Activated CD8-positive, alpha-beta T cell treated with anti-CD3 and anti-CD28 coated beads for 36 hours (primary cell): ENCODE measurements around the gene TIPIN. TPM values are rescaled to one million over a fixed set of nuclear protein-coding genes. Genes with fewer than 3 reads are reported as not detected.

Source experiments
- ATAC-seq: fragments of 200-7000 bp; cut with Tn5 transposase; one replicate; pipeline ENCODE4 v1.10.0; 2021; ENCODE audit warnings: mild to moderate bottlenecking, moderate library complexity
- CTCF ChIA-PET: fragments of 350-600 bp; sonication (Branson Sonifier 250); formaldehyde crosslinking; loops from one replicate; lab custom pipeline; 2021; ENCODE audit warnings: antibody characterized with exemption; lab: Charles Lee
- POLR2A ChIA-PET: fragments of 350-600 bp; sonication (Branson Sonifier 250); formaldehyde crosslinking; loops from one replicate; lab custom pipeline; 2021; ENCODE audit warnings: antibody characterized with exemption; lab: Charles Lee
- DNase-seq: peaks from one replicate; pipeline ENCODE4 v3.0.0-alpha.2; 2020
- H3K27ac Mint-ChIP-seq: one replicate; pipeline ENCODE4 v1.8.0; 2021; ENCODE audit warnings: mild to moderate bottlenecking, mixed read lengths
- H3K27me3 Mint-ChIP-seq: one replicate; pipeline ENCODE4 v1.8.0; 2021; ENCODE audit warnings: mixed read lengths
- H3K36me3 Mint-ChIP-seq: one replicate; pipeline ENCODE4 v1.8.0; 2021; ENCODE audit warnings: low read depth, mixed read lengths
- H3K4me1 Mint-ChIP-seq: one replicate; pipeline ENCODE4 v1.8.0; 2021; ENCODE audit warnings: low read depth, mixed read lengths
- H3K4me3 Mint-ChIP-seq: one replicate; pipeline ENCODE4 v1.8.0; 2021; ENCODE audit warnings: mild to moderate bottlenecking, moderate library complexity, mixed read lengths
- H3K9me3 Mint-ChIP-seq: one replicate; pipeline ENCODE4 v1.8.0; 2021; ENCODE audit warnings: mixed read lengths
- CTCF ChIP-seq: fragments of 200-600 bp; IDR thresholded peaks from one replicate; pipeline ENCODE4 v1.8.0; 2022; ENCODE audit warnings: antibody characterized with exemption, mild to moderate bottlenecking
- intact Hi-C: fragments of 100-400 bp; cut with micrococcal nuclease; formaldehyde crosslinking; loops from one replicate; pipeline ENCODE4 v1.10.0; 2022
- total RNA-seq, 2 experiments: library from RNA; stranded (reverse); gene quantifications; one replicate each; pipeline ENCODE4 v1.2.3, GENCODE V29; 2021

The TIPIN gene
- total RNA-seq, 2 experiments from 2014 or later: 49.8 to 50.1 TPM

- H3K27ac Mint-ChIP-seq: peak overlapping the region; percentile 77
- ChIA-PET POLR2A (interaction anchor here (1.0 to 4.8 kb wide), 2 partner anchors 15 to 108 kb away, joined by 3 to 65 read pairs; partner anchors contain the start of gene SNAPC5), CTCF (interaction anchor here (1.2 to 1.3 kb wide), 2 partner anchors 22 to 108 kb away, joined by 3 to 10 read pairs; partner anchors contain the start of gene SNAPC5)
- intact Hi-C loops: no loop called here
- ATAC-seq (no peak), DNase-seq (peak; percentile 23)
- H3K36me3 Mint-ChIP-seq: peaks cover 63% of the 10 kb centered on the region
- H3K27me3 Mint-ChIP-seq: no peaks in the 10 kb centered on the region
- H3K9me3 Mint-ChIP-seq: no peaks in the 10 kb centered on the region
- H3K4me3 Mint-ChIP-seq: peak overlapping the region; percentile 95
- peaks cover 69% of the 10 kb centered on the region for H3K4me1 Mint-ChIP-seq
- no peak for TF ChIP-seq CTCF
Measured at GRCh38 chr15:66390678-66391077, 34.2 kb upstream of the TIPIN start.

- intact Hi-C loops: loop anchor here (5.0 kb wide), 1 partner anchor 107 kb away; the partner anchor contains the start of gene SNAPC5
- Mint-ChIP-seq H3K9me3 (no peaks in the 10 kb centered on the region), H3K27ac (peak overlapping the region; percentile 77), H3K4me1 (peaks cover 66% of the 10 kb centered on the region), H3K4me3 (peak overlapping the region; percentile 95), H3K36me3 (peaks cover 59% of the 10 kb centered on the region), H3K27me3 (no peaks in the 10 kb centered on the region)
- POLR2A ChIA-PET: interaction anchor here (1.0 to 5.6 kb wide), 3 partner anchors 16 to 114 kb away, joined by 3 to 65 read pairs (median 27); partner anchors contain the start of genes RPL4, SNAPC5 and ZWILCH
- no peak for TF ChIP-seq CTCF
- no peak for DNase-seq
- CTCF ChIA-PET: interaction anchor here (1.2 to 1.3 kb wide), 2 partner anchors 22 to 108 kb away, joined by 3 to 10 read pairs; partner anchors contain the start of gene SNAPC5
- no peak for ATAC-seq
Measured at GRCh38 chr15:66389859-66390381, 33.4 kb upstream of the TIPIN start.

- TF ChIP-seq CTCF: no peak
- H3K4me1 Mint-ChIP-seq: peaks cover 63% of the 10 kb centered on the region
- no peaks in the 10 kb centered on the region for H3K27me3 Mint-ChIP-seq
- no peak for ATAC-seq
- H3K4me3 Mint-ChIP-seq: peak overlapping the region; percentile 95
- peak; percentile 24 for DNase-seq
- intact Hi-C loops: loop anchor here (5.0 kb wide), 1 partner anchor 108 kb away; the partner anchor contains the start of gene SNAPC5
- CTCF ChIA-PET: interaction anchor here (5.6 kb wide), 1 partner anchor 110 kb away, joined by 65 read pairs; the partner anchor contains the start of gene SNAPC5
- H3K27ac Mint-ChIP-seq: peak overlapping the region; percentile 77
- peaks cover 57% of the 10 kb centered on the region for H3K36me3 Mint-ChIP-seq
- POLR2A ChIA-PET: interaction anchor here (1.3 to 5.6 kb wide), 3 partner anchors 95 to 115 kb away, joined by 3 to 65 read pairs (median 27); partner anchors contain the start of genes RPL4, SNAPC5 and ZWILCH
- H3K9me3 Mint-ChIP-seq: no peaks in the 10 kb centered on the region
Measured at GRCh38 chr15:66389098-66389858, 32.8 kb upstream of the TIPIN start.

- H3K27ac Mint-ChIP-seq: peak overlapping the region; percentile 15
- no peak for ATAC-seq
- DNase-seq: no peak
- peaks cover 56% of the 10 kb centered on the region for H3K4me1 Mint-ChIP-seq
- peak overlapping the region; percentile 95 for H3K4me3 Mint-ChIP-seq
- intact Hi-C loops: loop anchor here (5.0 kb wide), 1 partner anchor 109 kb away; the partner anchor contains the start of gene SNAPC5
- POLR2A ChIA-PET: interaction anchor here (0.6 to 5.6 kb wide), 6 partner anchors 33 to 661 kb away, joined by 3 to 65 read pairs (median 10); partner anchors contain the start of genes RPL4, SNAPC5, TIPIN and ZWILCH
- no peak for TF ChIP-seq CTCF
- H3K27me3 Mint-ChIP-seq: no peaks in the 10 kb centered on the region
- peaks cover 51% of the 10 kb centered on the region for H3K36me3 Mint-ChIP-seq
- H3K9me3 Mint-ChIP-seq: no peaks in the 10 kb centered on the region
- CTCF ChIA-PET: interaction anchor here (1.3 to 5.6 kb wide), 3 partner anchors 14 to 110 kb away, joined by 3 to 65 read pairs (median 9); partner anchors contain the start of gene SNAPC5
Measured at GRCh38 chr15:66388576-66388975, 32.1 kb upstream of the TIPIN start.
